ENCODE measurements around the gene LRRC74B.
"Not testable (repeated sequence)": the region's sequence is repeated elsewhere in the genome, so short reads cannot be mapped to it uniquely, and the experiment has no call there.

The LRRC74B gene

DNA sequence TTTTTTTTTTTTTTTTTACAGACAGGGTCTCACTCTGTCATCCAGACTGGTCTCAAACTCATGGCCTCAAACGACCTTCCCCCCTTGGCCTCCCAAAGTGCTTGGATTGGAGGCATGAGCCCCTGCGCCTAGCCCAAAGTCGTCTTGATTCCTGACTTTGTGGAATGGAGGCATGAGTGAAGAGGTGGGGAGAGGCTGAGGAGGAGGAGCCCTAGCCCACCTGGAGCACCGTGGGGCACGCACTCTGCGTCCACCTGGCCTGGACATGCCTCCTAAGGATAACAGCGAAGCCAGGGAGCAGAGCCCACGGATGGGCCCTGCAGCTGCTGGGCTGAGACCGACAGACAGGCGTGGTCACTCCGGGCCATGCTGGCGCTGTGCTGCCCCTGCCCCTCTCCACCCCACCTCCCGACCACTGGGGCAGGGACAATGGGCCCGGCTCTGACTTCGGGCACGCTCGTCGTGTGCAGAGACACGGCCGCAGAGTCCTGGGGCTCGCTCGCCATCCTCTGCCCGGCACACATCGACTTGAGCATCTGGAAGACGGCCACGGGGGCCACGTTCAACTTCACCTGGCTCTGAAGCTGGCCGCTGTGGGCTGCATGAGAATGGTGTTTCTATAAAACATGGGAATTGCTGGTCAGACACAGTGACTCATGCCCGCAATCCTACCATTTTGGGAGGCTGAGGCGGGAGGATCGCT lies 34.8 kb downstream of the LRRC74B start:
- DNase-seq = no peak

DNA sequence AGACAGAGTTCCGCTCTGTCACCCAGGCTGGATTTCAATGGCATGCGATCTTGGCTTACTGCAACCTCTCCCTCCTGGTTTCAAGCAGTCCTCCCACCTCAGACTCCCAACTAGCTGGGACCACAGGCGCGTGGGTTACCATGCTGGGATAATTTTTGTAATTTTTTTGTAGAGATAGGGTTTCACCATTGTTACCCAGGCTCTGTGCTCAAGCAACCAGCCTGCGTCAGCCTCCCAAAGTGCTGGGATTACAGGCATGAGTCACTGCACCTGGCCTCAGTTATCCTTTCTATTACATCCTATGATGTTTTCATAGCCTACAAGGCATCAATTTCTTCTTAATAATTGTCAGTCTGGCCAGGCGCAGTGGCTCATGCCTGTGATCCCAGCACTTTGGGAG lies 36.5 kb downstream of the LRRC74B start:
- no peak for DNase-seq

- no peak for DNase-seq
These were observed 41.4 kb downstream of the LRRC74B start for GRCh38 chr22:21087119-21087518.

GRCh38 chr22:21087926-21088325 lies 42.2 kb downstream of the LRRC74B start:
- DNase-seq = not testable (repeated sequence)

DNA sequence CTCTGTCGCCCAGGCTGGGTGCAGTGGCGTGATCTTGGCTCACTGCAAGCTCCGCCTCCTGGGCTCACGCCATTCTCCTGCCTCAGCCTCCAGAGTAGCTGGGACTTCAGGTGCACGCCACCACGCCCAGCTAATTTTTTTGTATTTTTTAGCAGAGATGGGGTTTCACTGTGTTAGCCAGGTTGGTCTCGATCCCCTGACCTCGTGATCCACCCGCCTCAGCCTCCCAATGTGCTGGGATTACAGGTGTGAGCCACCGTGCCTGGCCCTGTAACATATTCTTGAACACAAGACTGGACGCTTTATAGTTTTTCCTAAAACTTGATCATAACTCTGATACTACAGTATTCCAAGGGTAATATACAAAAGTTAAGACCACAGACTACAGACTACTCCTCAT lies 45.5 kb downstream of the LRRC74B start:
- DNase-seq = not testable (repeated sequence)

DNA sequence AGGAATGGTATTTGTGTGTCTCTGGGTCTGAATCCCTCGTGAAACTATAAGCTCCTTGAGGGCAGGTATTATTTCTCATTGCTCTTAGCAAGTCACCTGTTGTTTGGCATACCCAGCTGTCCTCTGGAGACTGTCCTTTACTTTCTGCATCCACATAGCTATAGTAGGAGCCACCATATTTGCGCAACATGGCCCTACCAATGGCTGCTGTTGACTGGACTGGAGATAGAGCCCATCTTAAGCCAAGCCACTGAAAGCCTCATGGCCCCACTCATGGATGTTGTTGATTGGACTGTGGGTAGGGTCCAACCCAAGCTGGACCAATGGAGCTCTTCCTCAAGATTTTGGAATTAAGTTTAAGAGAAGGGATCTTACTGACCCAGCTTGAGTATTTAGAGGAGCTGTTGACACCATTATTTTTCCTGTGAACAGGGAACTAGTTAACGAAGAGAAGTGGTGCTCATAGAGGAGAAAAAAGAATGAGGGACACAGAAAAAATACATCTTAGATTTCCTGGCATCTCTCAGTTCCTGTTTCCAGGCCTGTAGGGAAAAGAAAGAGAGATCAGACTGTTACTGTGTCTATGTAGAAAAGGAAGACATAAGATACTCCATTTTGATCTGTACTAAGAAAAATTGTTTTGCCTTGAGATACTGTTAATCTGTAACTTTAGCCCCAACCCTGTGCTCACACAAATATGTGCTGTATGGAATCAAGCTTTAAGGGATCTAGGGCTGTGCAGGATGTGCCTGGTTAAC lies 47.2 kb downstream of the LRRC74B start:
- DNase-seq = no peak

DNA sequence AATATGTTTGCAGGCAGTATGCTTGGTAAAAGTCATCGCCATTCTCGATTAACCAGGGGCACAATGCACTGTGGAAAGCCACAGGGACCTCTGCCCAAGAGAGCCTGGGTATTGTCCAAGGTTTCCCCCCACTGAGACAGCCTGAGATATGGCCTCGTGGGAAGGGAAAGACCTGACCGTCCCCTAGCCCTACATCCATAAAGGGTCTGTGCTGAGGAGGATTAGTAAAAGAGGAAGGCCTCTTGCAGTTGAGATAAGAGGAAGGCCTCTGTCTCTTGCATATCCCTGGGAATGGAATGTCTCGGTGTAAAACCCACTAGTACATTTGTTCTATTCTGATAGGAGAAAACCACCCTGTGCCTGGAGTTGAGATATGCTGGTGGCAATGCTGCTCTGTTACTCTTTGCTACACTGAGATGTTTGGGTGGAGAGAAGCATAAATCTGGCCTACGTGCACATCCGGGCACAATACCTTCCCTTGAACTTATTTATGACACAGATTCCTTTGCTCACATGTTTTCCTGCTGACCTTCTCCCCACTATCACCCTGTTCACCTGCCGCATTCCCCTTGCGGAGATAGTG lies 47.9 kb downstream of the LRRC74B start:
- DNase-seq = not testable (repeated sequence)

GRCh38 chr22:21094911-21095772 lies 49.4 kb downstream of the LRRC74B start:
- no peak for DNase-seq

GRCh38 chr22:21095773-21096107 lies 50.0 kb downstream of the LRRC74B start:
- no peak for DNase-seq

- not testable (repeated sequence) for DNase-seq
These were observed 51.1 kb downstream of the LRRC74B start for GRCh38 chr22:21096878-21097277.

DNA sequence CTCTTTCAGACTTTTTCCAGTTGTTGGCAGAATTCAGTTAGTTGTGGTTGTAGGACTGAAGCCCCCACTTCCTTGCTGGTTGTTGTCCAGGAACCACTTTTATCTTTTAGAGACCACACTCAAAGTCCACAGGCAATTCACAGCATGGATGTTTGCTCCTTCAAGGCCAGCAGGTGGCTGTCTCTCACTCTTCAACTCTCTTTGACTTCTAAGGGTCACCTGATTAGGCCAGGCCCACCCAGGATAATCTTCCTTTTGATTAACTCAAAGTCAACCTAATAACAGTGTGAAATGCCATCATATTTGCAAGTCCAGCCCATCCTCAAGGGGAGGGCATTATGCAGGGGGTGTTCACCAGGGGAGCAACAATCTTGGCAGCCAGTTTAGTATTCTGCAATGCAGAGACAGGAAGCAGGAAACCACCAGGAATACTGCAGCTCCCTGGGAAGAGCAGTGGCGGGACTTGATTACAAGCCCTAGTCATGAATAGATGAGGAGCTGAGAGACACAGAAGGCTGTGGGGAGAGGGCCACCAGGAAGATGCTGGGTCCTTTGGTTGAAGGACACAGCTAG lies 52.4 kb downstream of the LRRC74B start:
- DNase-seq = no peak

GRCh38 chr22:21099578-21099977 lies 53.8 kb downstream of the LRRC74B start:
- no peak for DNase-seq

- no peak for DNase-seq
These were observed 54.6 kb downstream of the LRRC74B start for GRCh38 chr22:21100149-21101032.

DNA sequence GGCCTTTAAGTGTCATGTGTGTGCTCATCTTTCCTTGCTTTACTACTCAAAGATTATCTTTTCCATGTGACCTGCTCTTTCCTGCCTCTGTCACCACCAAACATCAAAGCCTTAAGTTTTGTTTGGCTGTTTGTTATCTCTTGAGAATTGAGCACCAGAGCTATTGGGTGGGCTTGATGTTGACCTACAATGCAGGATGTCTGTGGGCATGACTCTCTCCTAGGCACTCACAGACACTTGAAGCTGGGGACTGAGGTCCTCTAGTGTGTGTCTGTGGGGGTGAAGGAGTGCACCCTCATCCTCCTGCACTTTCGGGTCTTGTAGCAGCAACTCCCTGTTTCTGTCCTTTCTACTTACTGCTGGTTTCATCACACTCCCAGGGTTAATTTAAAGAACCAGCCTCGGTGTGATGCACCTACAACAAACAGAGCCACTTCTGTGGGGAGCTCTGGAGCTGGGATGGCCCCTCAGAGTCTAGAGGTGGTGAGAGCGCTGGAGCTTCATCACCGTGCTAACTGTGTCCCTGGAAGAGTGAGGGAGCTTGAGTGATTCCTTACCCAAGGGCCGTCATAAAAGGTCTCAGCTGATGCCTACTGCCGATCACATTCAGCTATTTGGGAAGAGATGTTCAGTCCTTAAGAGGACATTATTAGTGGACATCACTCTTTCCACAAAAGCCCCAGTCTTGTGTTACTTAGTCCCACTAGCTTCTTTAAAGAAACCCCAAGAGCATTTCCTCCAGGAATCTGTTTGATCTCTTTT lies 56.3 kb downstream of the LRRC74B start:
- DNase-seq = no peak

- DNase-seq = peak; percentile 27 to 39
These were observed 57.0 kb downstream of the LRRC74B start for GRCh38 chr22:21102659-21103267.

DNA sequence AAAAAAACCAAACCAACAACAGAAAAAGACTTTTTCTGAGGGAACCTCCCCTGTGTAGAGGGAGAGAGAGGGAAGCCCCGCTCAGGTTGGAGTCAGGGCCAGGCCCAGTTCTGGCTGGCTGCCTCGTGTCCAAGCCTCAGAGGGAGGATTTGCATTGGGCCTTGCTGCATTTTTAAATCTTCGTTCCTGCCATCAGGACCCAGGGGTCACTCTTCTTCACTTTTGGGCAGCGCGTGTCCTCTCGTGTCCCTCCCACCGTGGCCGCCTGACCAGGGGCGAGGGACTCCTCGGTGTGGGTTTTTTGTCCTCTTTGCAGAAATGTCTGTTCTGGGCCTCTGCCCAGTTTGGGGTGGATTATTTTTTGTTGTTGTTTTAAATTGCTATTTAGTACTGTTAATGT lies 57.9 kb downstream of the LRRC74B start:
- no peak for DNase-seq

GRCh38 chr22:21104126-21104691 lies 58.5 kb downstream of the LRRC74B start:
- no peak for DNase-seq

- no peak for DNase-seq
These were observed 59.5 kb downstream of the LRRC74B start for GRCh38 chr22:21105294-21105693.

GRCh38 chr22:21106000-21106399 lies 60.3 kb downstream of the LRRC74B start:
- no peak for DNase-seq
